GM12872 (cell line): ENCODE data around the gene UGT1A4.

Experiments
- TF ChIP-seq, protein P1 (sequence below): IDR thresholded peaks from 3 replicates; pipeline ENCODE4 v1.5.1; 2011; ENCODE audit warnings: low read depth, mild to moderate bottlenecking, low read length, moderate library complexity; ENCODE audit not compliant: insufficient read depth

Gene UGT1A4

GRCh38 chr2:233718552-233718951 lies at the start of gene UGT1A4:
Gene UGT1A4, plus strand, starts transcription at chr2:233718736. Its CDS starts 85 bp downstream, at chr2:233718821.
- TF ChIP-seq, protein P1, sequence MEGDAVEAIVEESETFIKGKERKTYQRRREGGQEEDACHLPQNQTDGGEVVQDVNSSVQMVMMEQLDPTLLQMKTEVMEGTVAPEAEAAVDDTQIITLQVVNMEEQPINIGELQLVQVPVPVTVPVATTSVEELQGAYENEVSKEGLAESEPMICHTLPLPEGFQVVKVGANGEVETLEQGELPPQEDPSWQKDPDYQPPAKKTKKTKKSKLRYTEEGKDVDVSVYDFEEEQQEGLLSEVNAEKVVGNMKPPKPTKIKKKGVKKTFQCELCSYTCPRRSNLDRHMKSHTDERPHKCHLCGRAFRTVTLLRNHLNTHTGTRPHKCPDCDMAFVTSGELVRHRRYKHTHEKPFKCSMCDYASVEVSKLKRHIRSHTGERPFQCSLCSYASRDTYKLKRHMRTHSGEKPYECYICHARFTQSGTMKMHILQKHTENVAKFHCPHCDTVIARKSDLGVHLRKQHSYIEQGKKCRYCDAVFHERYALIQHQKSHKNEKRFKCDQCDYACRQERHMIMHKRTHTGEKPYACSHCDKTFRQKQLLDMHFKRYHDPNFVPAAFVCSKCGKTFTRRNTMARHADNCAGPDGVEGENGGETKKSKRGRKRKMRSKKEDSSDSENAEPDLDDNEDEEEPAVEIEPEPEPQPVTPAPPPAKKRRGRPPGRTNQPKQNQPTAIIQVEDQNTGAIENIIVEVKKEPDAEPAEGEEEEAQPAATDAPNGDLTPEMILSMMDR = no peak

GRCh38 chr2:233671290-233672161 lies 47.0 kb upstream of the UGT1A4 start, which contains the start of gene UGT1A9:
Gene UGT1A9, plus strand, starts transcription at chr2:233671898. Its CDS starts 37 bp downstream, at chr2:233671935.
- TF ChIP-seq, protein P1 = no peak

DNA sequence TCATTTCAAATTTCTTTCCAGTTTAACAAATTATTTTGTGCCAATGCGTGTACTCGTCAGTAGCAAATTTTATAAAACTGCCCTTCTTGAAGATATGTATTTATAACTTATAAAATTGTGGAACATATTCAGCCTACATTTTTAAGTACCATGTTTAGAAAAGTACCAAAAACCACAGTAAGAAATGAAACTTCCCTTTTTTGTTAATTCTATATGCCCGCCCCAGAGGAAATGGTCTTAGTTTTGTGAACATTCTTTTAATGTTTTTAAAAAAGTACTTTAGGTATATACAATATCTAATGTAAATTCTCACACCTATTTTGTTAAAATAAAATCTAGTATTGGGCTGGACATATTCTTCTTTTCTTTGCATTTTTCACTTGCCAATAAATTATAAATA lies 45.6 kb upstream of the UGT1A4 start:
- TF ChIP-seq, protein P1 = no peak

DNA sequence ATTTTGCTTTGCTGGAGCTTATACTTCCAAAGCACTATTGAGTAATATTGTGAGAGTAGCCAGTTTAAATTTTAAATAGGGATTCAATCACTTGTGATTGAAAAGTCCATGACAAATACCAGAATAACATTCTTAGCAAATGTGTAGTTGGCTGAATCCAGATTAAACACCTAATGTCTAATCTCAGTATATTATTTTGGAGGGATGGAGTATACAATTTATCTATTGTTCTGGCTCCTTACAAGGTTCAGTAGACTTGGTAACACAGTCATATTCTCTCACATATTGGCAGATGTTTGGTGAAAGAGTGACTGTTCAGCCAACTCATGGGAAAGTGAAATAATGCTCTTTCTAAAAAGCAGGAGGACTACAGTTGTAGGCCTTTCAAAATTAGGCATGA lies 44.6 kb upstream of the UGT1A4 start:
- TF ChIP-seq, protein P1 = no peak

DNA sequence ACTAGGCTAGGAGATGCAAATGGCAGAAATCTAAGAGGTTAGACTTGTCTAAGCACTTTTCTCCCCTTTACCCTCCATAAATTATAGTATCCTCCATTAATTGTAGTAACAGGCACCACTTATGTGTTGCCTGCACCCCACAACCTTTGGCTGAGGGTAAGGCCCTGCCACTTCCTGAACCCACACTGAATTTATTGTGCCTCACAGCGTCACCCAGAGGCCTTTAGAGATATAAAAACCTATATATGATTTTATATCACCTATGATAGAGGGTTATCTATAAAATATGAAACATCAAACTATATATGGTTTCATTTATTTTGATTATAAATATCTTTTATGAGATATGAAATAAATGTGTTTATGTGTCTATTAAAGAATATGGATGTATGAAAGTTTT lies 44.2 kb upstream of the UGT1A4 start:
- TF ChIP-seq, protein P1 = no peak

DNA sequence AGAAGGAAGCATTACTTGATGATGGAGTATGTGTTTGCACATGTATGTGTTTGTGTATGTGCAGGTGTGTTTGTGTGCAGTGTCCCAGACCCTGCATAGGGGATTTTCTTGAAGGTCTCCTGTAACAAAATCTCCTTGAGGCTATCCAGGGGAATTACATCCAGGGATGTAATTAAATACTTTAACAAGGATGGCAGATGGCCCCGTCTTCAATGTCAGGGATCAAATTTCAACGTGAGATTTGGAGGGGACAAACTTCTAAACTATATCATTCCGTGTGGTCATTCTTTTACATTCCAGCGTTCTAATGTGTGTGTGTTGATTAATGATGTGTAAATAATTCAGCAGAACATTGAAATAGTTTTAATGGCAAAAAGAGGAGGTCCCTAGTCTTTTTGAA lies 43.5 kb upstream of the UGT1A4 start:
- TF ChIP-seq, protein P1 = no peak

DNA sequence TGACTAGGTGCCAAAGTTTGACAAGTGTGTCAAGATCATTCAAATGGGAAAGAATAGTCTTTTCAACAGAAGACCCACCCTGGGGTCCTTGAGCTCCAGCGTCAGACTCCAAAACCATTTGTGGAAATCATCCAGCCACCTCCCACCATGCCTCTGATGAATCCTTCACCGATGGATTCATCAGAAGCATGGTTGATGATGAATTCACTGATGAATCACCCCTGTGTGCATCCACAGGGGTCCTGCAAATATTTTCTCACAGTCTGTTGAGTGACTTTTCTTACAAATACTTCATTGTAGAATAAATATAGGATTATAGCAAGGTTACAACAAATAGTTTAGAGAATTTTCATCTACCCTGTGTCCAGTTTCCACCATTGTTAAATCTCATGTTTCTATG lies 42.5 kb upstream of the UGT1A4 start:
- TF ChIP-seq, protein P1 = no peak
